HG03159 (cell line): ENCODE results near the gene SENP5.
"Not testable (repeated sequence)": the region's sequence is repeated elsewhere in the genome, so short reads cannot be mapped to it uniquely, and the experiment has no call there.

Experiments used
- ATAC-seq: cut with Tn5 transposase; IDR thresholded peaks from one replicate; pipeline ENCODE4 v1.9.1; 2021; ENCODE audit warnings: mild to moderate bottlenecking, moderate library complexity; ENCODE audit not compliant: unreplicated experiment

Gene SENP5

GRCh38 chr3:196867507-196868296 lies at the start of gene SENP5:
Gene SENP5 (plus strand): TSS chr3:196867920. CDS start chr3:196885182, 17,262 bp downstream.
- ATAC-seq = peak; percentile 92

- ATAC-seq = no peak
Measured at GRCh38 chr3:196821806-196822355, 45.8 kb upstream of the SENP5 start.

- not testable (repeated sequence) for ATAC-seq
Measured at GRCh38 chr3:196829651-196830050, 38.1 kb upstream of the SENP5 start.

- ATAC-seq = no peak
Measured at GRCh38 chr3:196835086-196835485, 32.6 kb upstream of the SENP5 start.

GRCh38 chr3:196836626-196837025 lies 31.1 kb upstream of the SENP5 start:
- not testable (repeated sequence) for ATAC-seq

GRCh38 chr3:196837819-196838420 lies 29.8 kb upstream of the SENP5 start:
- no peak for ATAC-seq

GRCh38 chr3:196839351-196839750 lies 28.4 kb upstream of the SENP5 start:
- ATAC-seq = not testable (repeated sequence)

GRCh38 chr3:196842567-196843434 lies 24.9 kb upstream of the SENP5 start:
- ATAC-seq = no peak

- ATAC-seq = no peak
Measured at GRCh38 chr3:196843435-196844110, 24.1 kb upstream of the SENP5 start.

- ATAC-seq = not testable (repeated sequence)
Measured at GRCh38 chr3:196844235-196845219, 23.2 kb upstream of the SENP5 start.

GRCh38 chr3:196848375-196848774 lies 19.3 kb upstream of the SENP5 start:
- ATAC-seq = not testable (repeated sequence)

GRCh38 chr3:196849180-196849741 lies 18.5 kb upstream of the SENP5 start:
- ATAC-seq = no peak

- ATAC-seq = not testable (repeated sequence)
Measured at GRCh38 chr3:196863000-196863399, 4.7 kb upstream of the SENP5 start.

- ATAC-seq = no peak
Measured at GRCh38 chr3:196867155-196867506, 589 bp upstream of the SENP5 start.

GRCh38 chr3:196868297-196868661 lies 559 bp downstream of the SENP5 start:
- peak; percentile 23 for ATAC-seq

GRCh38 chr3:196872316-196872715 lies 4.6 kb downstream of the SENP5 start:
- no peak for ATAC-seq

GRCh38 chr3:196874511-196875094 lies 6.9 kb downstream of the SENP5 start:
- not testable (repeated sequence) for ATAC-seq

- no peak for ATAC-seq
Measured at GRCh38 chr3:196875258-196875657, 7.5 kb downstream of the SENP5 start.

GRCh38 chr3:196883361-196883760 lies 15.6 kb downstream of the SENP5 start:
- ATAC-seq = no peak
